Stimulated activated naive CD8-positive, alpha-beta T cell treated with anti-CD3 and anti-CD28 coated beads, Interleukin-15, Interleukin-2, amounts not matched to agents 100 ng/mL and 50 ng/mL, for 24 hours (primary cell): ENCODE data around the gene ANTXR2.

Experiments used
- H3K27ac Mint-ChIP-seq: one replicate; pipeline ENCODE4 v1.8.0; 2021; ENCODE audit warnings: mild to moderate bottlenecking, mixed read lengths
- H3K27me3 Mint-ChIP-seq: one replicate; pipeline ENCODE4 v1.8.0; 2021; ENCODE audit warnings: mixed read lengths
- H3K36me3 Mint-ChIP-seq: one replicate; pipeline ENCODE4 v1.8.0; 2021; ENCODE audit warnings: low read depth, mixed read lengths
- H3K4me1 Mint-ChIP-seq: one replicate; pipeline ENCODE4 v1.8.0; 2021; ENCODE audit warnings: low read depth, mixed read lengths
- H3K4me3 Mint-ChIP-seq: one replicate; pipeline ENCODE4 v1.8.0; 2021; ENCODE audit warnings: mild to moderate bottlenecking, mixed read lengths
- H3K9me3 Mint-ChIP-seq: one replicate; pipeline ENCODE4 v1.8.0; 2021; ENCODE audit warnings: mixed read lengths

ANTXR2 gene

DNA sequence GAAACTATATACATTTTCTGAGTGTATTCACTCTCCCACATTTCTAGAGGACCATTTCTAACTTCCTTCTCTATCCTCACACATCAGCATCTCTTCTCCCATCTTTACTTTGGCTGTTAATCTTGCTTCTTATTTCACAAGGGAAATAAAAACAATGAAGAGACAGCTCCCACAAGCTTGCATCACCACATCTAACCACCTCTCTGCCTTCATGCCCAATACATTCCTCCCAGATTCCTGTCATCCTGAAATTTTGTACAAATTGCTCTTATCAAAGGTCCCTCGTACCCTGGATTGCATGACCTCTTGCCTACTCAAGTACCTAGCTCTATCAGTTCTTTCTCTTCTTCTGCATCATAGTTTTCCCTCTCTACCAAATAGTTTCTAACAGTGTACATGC lies 215.2 kb downstream of the ANTXR2 start:
- H3K36me3 Mint-ChIP-seq: no peaks in the 10 kb centered on the region
- no peak overlapping the region for H3K4me3 Mint-ChIP-seq
- H3K27ac Mint-ChIP-seq: no peak overlapping the region
- no peaks in the 10 kb centered on the region for H3K9me3 Mint-ChIP-seq
- no peaks in the 10 kb centered on the region for H3K4me1 Mint-ChIP-seq
- H3K27me3 Mint-ChIP-seq: peaks cover 3% of the 10 kb centered on the region

DNA sequence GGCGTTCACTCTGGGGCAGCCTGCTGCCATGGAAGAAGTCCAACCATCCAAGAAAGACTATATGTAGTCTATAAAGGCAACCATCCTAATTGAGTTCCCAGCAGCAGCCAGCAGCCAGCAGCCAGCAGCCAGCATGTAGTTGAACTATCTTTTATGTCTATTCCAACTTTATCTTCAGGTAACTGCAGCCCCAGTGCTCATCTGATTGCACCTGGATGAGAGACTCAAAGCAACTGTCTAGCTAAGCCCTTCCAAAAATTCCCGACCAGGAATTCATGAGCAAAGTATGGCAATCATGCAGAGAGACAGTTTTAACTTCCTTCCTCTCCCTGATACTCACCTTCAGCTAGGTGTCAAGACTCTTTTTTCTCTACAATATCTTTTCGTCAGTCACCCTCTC lies 216.8 kb downstream of the ANTXR2 start:
- Mint-ChIP-seq H3K27me3 (peaks cover 3% of the 10 kb centered on the region), H3K4me1 (no peaks in the 10 kb centered on the region), H3K9me3 (no peaks in the 10 kb centered on the region), H3K27ac (no peak overlapping the region), H3K4me3 (no peak overlapping the region), H3K36me3 (no peaks in the 10 kb centered on the region)

DNA sequence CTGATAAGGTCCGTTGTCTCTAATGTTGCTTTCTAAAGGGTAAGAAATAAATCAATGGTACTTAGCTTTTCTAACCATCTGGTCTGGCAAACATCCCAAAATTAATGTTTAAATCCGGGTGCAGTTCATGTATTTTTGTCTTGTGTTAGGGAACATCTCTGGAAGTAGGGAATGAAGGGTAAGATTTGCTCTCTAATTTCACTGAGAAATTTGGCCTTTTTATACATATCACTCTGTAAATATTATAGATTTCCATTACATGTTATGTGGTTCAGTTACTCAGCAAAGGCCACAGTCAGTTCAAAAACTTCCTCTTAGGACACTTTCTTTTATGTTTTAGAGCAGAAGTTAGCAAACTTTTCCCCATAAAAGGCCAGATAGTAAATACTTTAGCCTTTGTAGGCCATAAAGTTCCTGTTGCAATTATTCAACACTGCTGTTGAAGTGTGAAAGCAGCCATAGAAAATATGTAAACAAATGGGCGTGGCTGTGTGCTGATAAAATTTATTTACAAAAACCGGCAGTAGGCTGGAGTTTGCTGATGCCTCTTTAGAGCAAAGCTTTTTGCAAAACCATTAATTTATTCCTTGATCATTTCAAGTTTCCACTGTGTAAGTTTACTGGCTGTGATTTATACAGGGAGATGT lies 218.1 kb downstream of the ANTXR2 start:
- Mint-ChIP-seq H3K4me1 (no peaks in the 10 kb centered on the region), H3K4me3 (no peak overlapping the region), H3K27me3 (peaks cover 3% of the 10 kb centered on the region), H3K36me3 (no peaks in the 10 kb centered on the region), H3K27ac (no peak overlapping the region), H3K9me3 (no peaks in the 10 kb centered on the region)

DNA sequence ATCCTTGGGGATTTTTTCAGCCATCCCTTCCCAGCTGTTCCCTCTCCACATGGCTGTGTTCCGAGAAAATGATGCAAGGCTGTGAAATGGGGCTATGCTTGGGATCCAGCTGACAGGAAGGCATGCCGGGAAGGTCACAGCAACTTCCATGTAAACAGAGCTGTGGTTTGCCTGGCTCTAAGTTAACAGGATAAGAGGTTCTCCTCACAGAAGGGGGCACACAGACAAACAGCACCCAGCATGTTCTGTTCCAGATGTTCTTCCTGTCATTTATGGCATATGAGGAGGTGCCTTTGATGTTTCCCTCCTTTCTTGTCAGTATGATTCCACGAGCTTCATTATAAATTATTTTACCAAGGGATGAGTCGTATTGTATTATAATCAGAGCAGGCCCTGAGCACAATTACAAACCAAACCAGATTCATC lies 220.7 kb downstream of the ANTXR2 start:
- H3K9me3 Mint-ChIP-seq: no peaks in the 10 kb centered on the region
- no peak overlapping the region for H3K4me3 Mint-ChIP-seq
- H3K27ac Mint-ChIP-seq: no peak overlapping the region
- H3K27me3 Mint-ChIP-seq: peaks cover 6% of the 10 kb centered on the region
- no peaks in the 10 kb centered on the region for H3K4me1 Mint-ChIP-seq
- H3K36me3 Mint-ChIP-seq: no peaks in the 10 kb centered on the region

DNA sequence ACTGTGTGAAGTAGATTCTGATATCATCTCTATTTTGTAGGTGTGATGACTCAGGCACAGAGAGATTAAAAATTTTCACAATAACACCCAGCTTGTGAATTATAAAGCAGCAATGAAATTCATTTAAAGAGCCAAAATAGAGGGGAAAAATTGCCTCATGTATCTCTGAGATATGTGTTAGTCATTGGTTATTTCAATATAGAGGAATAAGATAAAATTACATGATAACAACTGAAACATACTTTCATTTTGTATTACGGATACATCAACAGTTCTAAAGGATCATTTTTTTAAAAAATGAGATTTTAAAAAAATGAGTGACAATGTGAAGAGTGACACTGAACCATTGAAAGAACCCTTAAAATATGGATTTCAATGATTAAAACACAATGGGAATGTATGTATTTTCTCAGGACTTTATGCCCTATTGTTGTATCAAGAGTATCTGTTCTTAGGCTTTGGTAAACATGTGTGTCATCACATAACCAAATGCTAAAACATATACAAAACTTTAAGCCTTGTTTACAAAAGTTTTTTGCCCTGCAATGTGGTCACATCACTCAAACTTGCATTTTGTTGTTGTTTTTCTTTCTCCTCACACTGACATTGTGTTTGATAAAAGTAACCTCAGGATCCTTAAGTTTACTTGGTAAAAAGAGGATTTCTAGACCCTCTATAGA lies 221.3 kb downstream of the ANTXR2 start:
- H3K36me3 Mint-ChIP-seq: no peaks in the 10 kb centered on the region
- H3K4me1 Mint-ChIP-seq: no peaks in the 10 kb centered on the region
- H3K27me3 Mint-ChIP-seq: peaks cover 6% of the 10 kb centered on the region
- H3K9me3 Mint-ChIP-seq: no peaks in the 10 kb centered on the region
- H3K4me3 Mint-ChIP-seq: no peak overlapping the region
- H3K27ac Mint-ChIP-seq: no peak overlapping the region
